IPS-18a (cell line): ENCODE results near the gene SLC38A5.
"Not testable (repeated sequence)": the region's sequence is repeated elsewhere in the genome, so short reads cannot be mapped to it uniquely, and the experiment has no call there.

Source experiments
- H3K27ac ChIP-seq: one replicate; pipeline ENCODE4 v1.5.1; 2013; ENCODE audit warnings: low read length
- H3K27me3 ChIP-seq: one replicate; pipeline ENCODE4 v1.6.1; 2013; ENCODE audit warnings: mild to moderate bottlenecking, low read length; ENCODE audit not compliant: control insufficient read depth, insufficient read depth
- H3K36me3 ChIP-seq: one replicate; pipeline ENCODE4 v1.6.1; 2013; ENCODE audit warnings: low read depth, low read length; ENCODE audit not compliant: control insufficient read depth
- H3K4me1 ChIP-seq: one replicate; pipeline ENCODE4 v1.6.1; 2013; ENCODE audit warnings: low read depth, low read length; ENCODE audit not compliant: control insufficient read depth
- H3K4me3 ChIP-seq: one replicate; pipeline ENCODE4 v1.5.1; 2013; ENCODE audit warnings: low read length
- H3K9ac ChIP-seq: one replicate; pipeline ENCODE4 v1.6.1; 2013; ENCODE audit warnings: mild to moderate bottlenecking, low read length, moderate library complexity
- H3K9me3 ChIP-seq: one replicate; pipeline ENCODE4 v1.6.1; 2013; ENCODE audit warnings: low read depth, low read length; ENCODE audit not compliant: control insufficient read depth

Gene SLC38A5

GRCh38 chrX:48433713-48434112 is 36.3 kb downstream of the SLC38A5 start:
- not testable (repeated sequence) for H3K9ac ChIP-seq

GRCh38 chrX:48430166-48430565 is 39.9 kb downstream of the SLC38A5 start:
- not testable (repeated sequence) for H3K9me3 ChIP-seq, H3K9ac ChIP-seq, H3K27ac ChIP-seq, H3K27me3 ChIP-seq, H3K36me3 ChIP-seq, H3K4me1 ChIP-seq, H3K4me3 ChIP-seq

More at GRCh38 chrX:48433713-48434112, 36.3 kb downstream of the SLC38A5 start:
- H3K36me3 ChIP-seq, H3K27ac ChIP-seq, H3K9me3 ChIP-seq, H3K4me3 ChIP-seq, H3K27me3 ChIP-seq, H3K4me1 ChIP-seq: not testable (repeated sequence)

GRCh38 chrX:48429606-48430005 is 40.5 kb downstream of the SLC38A5 start:
- H3K4me1 ChIP-seq, H3K27ac ChIP-seq, H3K9me3 ChIP-seq, H3K9ac ChIP-seq, H3K36me3 ChIP-seq, H3K4me3 ChIP-seq, H3K27me3 ChIP-seq: not testable (repeated sequence)

GRCh38 chrX:48427027-48427716 is 42.9 kb downstream of the SLC38A5 start:
- H3K27me3 ChIP-seq, H3K36me3 ChIP-seq, H3K4me3 ChIP-seq, H3K27ac ChIP-seq, H3K9ac ChIP-seq, H3K4me1 ChIP-seq, H3K9me3 ChIP-seq: not testable (repeated sequence)

GRCh38 chrX:48411860-48412259 is 58.2 kb downstream of the SLC38A5 start, which contains the start of gene SSX4B:
Gene SSX4B, minus strand, starts transcription at chrX:48411960. Its CDS starts 588 bp downstream, at chrX:48411372.
- H3K27ac ChIP-seq = not testable (repeated sequence)

More at GRCh38 chrX:48411860-48412259, 58.2 kb downstream of the SLC38A5 start, which contains the start of gene SSX4B:
- H3K9me3 ChIP-seq, H3K4me3 ChIP-seq, H3K36me3 ChIP-seq, H3K27me3 ChIP-seq, H3K4me1 ChIP-seq, H3K9ac ChIP-seq: not testable (repeated sequence)
